GM23338 (cell line): ENCODE measurements around the gene SMIM41. TPM values are rescaled to one million over a fixed set of nuclear protein-coding genes. Genes with fewer than 3 reads are reported as not detected.

ENCODE experiments used
- ATAC-seq: fragments of 200-7000 bp; cut with Tn5 transposase; 3 replicates; pipeline ENCODE4 v1.9.1; 2020
- DNase-seq: peaks from one replicate; pipeline ENCODE4 v3.0.0-alpha.2; 2015; ENCODE audit warnings: low spot score
- H2AFZ ChIP-seq: fragments of 200-600 bp; sonication (generic); 2 replicates; pipeline ENCODE4 v1.8.0; 2016; ENCODE audit warnings: antibody characterized with exemption, mild to moderate bottlenecking, moderate library complexity
- H3F3A ChIP-seq: fragments of 200-600 bp; sonication (generic); replicated peaks from 2 replicates; pipeline ENCODE4 v1.8.0; 2017; ENCODE audit warnings: antibody characterized with exemption, mixed run types, low read depth
- H3K27ac ChIP-seq: fragments of 200-600 bp; sonication (generic); 2 replicates; pipeline ENCODE4 v1.6.1; 2016; ENCODE audit warnings: low read depth
- H3K27me3 ChIP-seq: fragments of 200-600 bp; sonication (generic); 2 replicates; pipeline ENCODE4 v1.8.0; 2016; ENCODE audit warnings: mild to moderate bottlenecking, mixed run types, moderate library complexity; ENCODE audit not compliant: insufficient read depth
- H3K36me3 ChIP-seq: fragments of 200-600 bp; sonication (generic); 2 replicates; pipeline ENCODE4 v1.8.0; 2016; ENCODE audit warnings: mild to moderate bottlenecking; ENCODE audit not compliant: insufficient read depth
- H3K4me1 ChIP-seq: fragments of 200-600 bp; sonication (generic); 2 replicates; pipeline ENCODE4 v1.8.0; 2016; ENCODE audit warnings: mild to moderate bottlenecking, moderate library complexity; ENCODE audit not compliant: insufficient read depth
- H3K4me2 ChIP-seq: fragments of 200-600 bp; sonication (generic); 2 replicates; pipeline ENCODE4 v1.7.1; 2017; ENCODE audit warnings: mixed run types
- H3K4me3 ChIP-seq: fragments of 200-600 bp; sonication (generic); 2 replicates; pipeline ENCODE4 v1.6.1; 2016; ENCODE audit warnings: mixed run types
- H3K79me2 ChIP-seq: fragments of 200-600 bp; sonication (generic); replicated peaks from 2 replicates; pipeline ENCODE4 v1.8.0; 2017; ENCODE audit warnings: mild to moderate bottlenecking; ENCODE audit not compliant: insufficient read depth
- H3K9me2 ChIP-seq: fragments of 200-600 bp; sonication (generic); 2 replicates; pipeline ENCODE4 v1.8.0; 2017; ENCODE audit not compliant: insufficient read depth
- H4K20me1 ChIP-seq: fragments of 200-600 bp; sonication (generic); replicated peaks from 2 replicates; pipeline ENCODE4 v1.8.0; 2017; ENCODE audit warnings: mild to moderate bottlenecking; ENCODE audit not compliant: insufficient read depth
- H3K27ac Mint-ChIP-seq: 2 replicates; pipeline ENCODE4 v1.8.0; 2020; ENCODE audit warnings: inconsistent platforms, mild to moderate bottlenecking, moderate library complexity, mixed read lengths
- H3K27me3 Mint-ChIP-seq: 3 replicates; pipeline ENCODE4 v1.8.0; 2022; ENCODE audit warnings: low read depth, mild to moderate bottlenecking, moderate library complexity, mixed read lengths, inconsistent platforms; ENCODE audit not compliant: insufficient read depth, poor library complexity
- H3K36me3 Mint-ChIP-seq: 3 replicates; pipeline ENCODE4 v1.8.0; 2021; ENCODE audit warnings: low read depth, mild to moderate bottlenecking, inconsistent platforms, moderate library complexity, mixed read lengths
- H3K4me1 Mint-ChIP-seq: 3 replicates; pipeline ENCODE4 v1.8.0; 2020; ENCODE audit warnings: mild to moderate bottlenecking, inconsistent platforms, mixed read lengths
- H3K4me3 Mint-ChIP-seq: 3 replicates; pipeline ENCODE4 v1.8.0; 2021; ENCODE audit warnings: moderate library complexity, mild to moderate bottlenecking, inconsistent platforms, mixed read lengths
- H3K9me3 Mint-ChIP-seq: 3 replicates; pipeline ENCODE4 v1.8.0; 2020; ENCODE audit warnings: moderate library complexity, mild to moderate bottlenecking, inconsistent platforms, mixed read lengths
- CTCF ChIP-seq, 2 experiments: fragments of 200-600 bp in 1 of 2; sonication (generic) in 1 of 2; conservative IDR thresholded peaks; 2 replicates each; pipeline versions ENCODE4 v1.5.1 to v1.6.1; 2016 to 2017; ENCODE audit warnings: antibody characterized with exemption in 2 of 2, low read depth in 2 of 2, mild to moderate bottlenecking in 2 of 2, moderate library complexity in 1 of 2
- NANOG ChIP-seq: IDR thresholded peaks from 2 replicates; pipeline ENCODE4 v1.6.1; 2016; ENCODE audit warnings: antibody characterized with exemption, borderline replicate concordance
- STAT1 ChIP-seq: IDR thresholded peaks from one replicate; pipeline ENCODE4 v1.6.1; 2016; ENCODE audit warnings: antibody characterized with exemption; ENCODE audit not compliant: unreplicated experiment
- ZNF114 ChIP-seq: fragments of 250-450 bp; sonication (Bioruptor Pico); IDR thresholded peaks from 2 replicates; pipeline ENCODE4 v1.5.0; 2020; ENCODE audit warnings: mild to moderate bottlenecking, moderate library complexity
- ZNF331 ChIP-seq: fragments of 250-450 bp; sonication (Bioruptor Pico); IDR thresholded peaks from 2 replicates; pipeline ENCODE4 v1.5.0; 2020; ENCODE audit warnings: low read depth, mild to moderate bottlenecking, moderate library complexity
- polyA plus RNA-seq: library from polyadenylated mRNA; unstranded; fragments of >200 nt; fragmentation: Nextera tagmentation; extraction: Ambion mirVana; gene quantifications from 2 replicates; pipeline ENCODE4 v1.2.1, GENCODE V29; 2016
- total RNA-seq: library from RNA; depleted of rRNA; stranded (reverse); fragments of >200 nt; shearing (Covaris generic); gene quantifications from 2 replicates; pipeline ENCODE4 v1.2.3, GENCODE V29; 2014

SMIM41 gene
- total and polyA plus RNA-seq, 2 experiments from 2014 or later, result 0.66 TPM

GRCh38 chr12:52151153-52151836, 71.8 kb downstream of the SMIM41 start:
- Histone ChIP-seq H3K27me3 (no peaks in the 10 kb centered on the region), H3K27ac (no peak overlapping the region), H4K20me1 (no peaks in the 10 kb centered on the region), H3K9me2 (no peaks in the 10 kb centered on the region), H3F3A (no peaks in the 10 kb centered on the region), H3K79me2 (no peaks in the 10 kb centered on the region), H3K4me3 (no peak overlapping the region), H3K4me2 (no peak overlapping the region), H3K4me1 (no peaks in the 10 kb centered on the region; the same call in 1 of the 2 replicates), H3K36me3 (no peaks in the 10 kb centered on the region), H2AFZ (no peak overlapping the region; the same call in 1 of the 2 replicates)
- Mint-ChIP-seq H3K27ac (peak overlapping the region; percentile 54; the same call in 1 of the 2 replicates), H3K9me3 (no peaks in the 10 kb centered on the region; the same call in 2 of the 3 replicates), H3K36me3 (no peaks in the 10 kb centered on the region), H3K4me1 (peaks cover 16% of the 10 kb centered on the region; the same call in 2 of the 3 replicates), H3K4me3 (peak overlapping the region; percentile 36), H3K27me3 (peaks cover 4% of the 10 kb centered on the region)
- DNase-seq (no peak), ATAC-seq (no peak)
- TF ChIP-seq ZNF331 (CRISPR knock-in tag) (no peak), STAT1 (no peak), ZNF114 (CRISPR knock-in tag) (no peak)

GRCh38 chr12:52151837-52152783, 72.6 kb downstream of the SMIM41 start:
- Mint-ChIP-seq H3K9me3 (no peaks in the 10 kb centered on the region; the same call in 2 of the 3 replicates), H3K4me1 (peaks cover 16% of the 10 kb centered on the region; the same call in 2 of the 3 replicates), H3K27ac (peak overlapping the region; percentile 54; the same call in 1 of the 2 replicates), H3K4me3 (peak overlapping the region; percentile 41), H3K36me3 (no peaks in the 10 kb centered on the region), H3K27me3 (peaks cover 7% of the 10 kb centered on the region)
- H3F3A ChIP-seq, result no peaks in the 10 kb centered on the region
- peak; percentile 72 for ATAC-seq
- peak; percentile 91 for DNase-seq
- TF ChIP-seq CTCF (conservative IDR thresholded peaks at IDR 0.05; ENCODE audit: low read depth in 2 of 2) (peak; percentile 65 to 88), NANOG (no peak)
- no peaks in the 10 kb centered on the region for H3K79me2 ChIP-seq
- H3K36me3 ChIP-seq, result no peaks in the 10 kb centered on the region
- no peaks in the 10 kb centered on the region; the same call in 1 of the 2 replicates for H3K4me1 ChIP-seq
- H2AFZ ChIP-seq, result peak overlapping the region; percentile 83
- peak overlapping the region; percentile 70 for H3K4me2 ChIP-seq
- peak overlapping the region; percentile 48; the same call in 1 of the 2 replicates for H3K4me3 ChIP-seq
- no peaks in the 10 kb centered on the region for H3K27me3 ChIP-seq
- no peaks in the 10 kb centered on the region for H3K9me2 ChIP-seq
- no peaks in the 10 kb centered on the region for H4K20me1 ChIP-seq
- H3K27ac ChIP-seq, result no peak overlapping the region
